H9 (cell line): ENCODE data around the gene OGFR. TPM values are rescaled to one million over a fixed set of nuclear protein-coding genes. Genes with fewer than 3 reads are reported as not detected.

Source experiments
- DNase-seq: peaks from one replicate; pipeline ENCODE4 v3.0.0-alpha.2; 2017
- H2AFZ ChIP-seq: one replicate; pipeline ENCODE4 v1.6.1; 2013; ENCODE audit warnings: mild to moderate bottlenecking, low read length, control low read depth, moderate library complexity
- H2AK5ac ChIP-seq: 2 replicates; pipeline ENCODE4 v1.6.1; 2013; ENCODE audit warnings: low read length, control low read depth, mixed read lengths; ENCODE audit not compliant: insufficient read length
- H2BK120ac ChIP-seq: one replicate; pipeline ENCODE4 v1.6.1; 2013; ENCODE audit warnings: low read depth, mild to moderate bottlenecking, low read length, control low read depth, inconsistent platforms; ENCODE audit not compliant: poor library complexity, severe bottlenecking
- H2BK12ac ChIP-seq: 2 replicates; pipeline ENCODE4 v1.6.1; 2013; ENCODE audit warnings: low read length, control low read depth, mixed read lengths, low read depth; ENCODE audit not compliant: insufficient read length
- H2BK15ac ChIP-seq: 2 replicates; pipeline ENCODE4 v1.6.1; 2013; ENCODE audit warnings: low read depth, low read length, control low read depth
- H2BK20ac ChIP-seq: one replicate; pipeline ENCODE4 v1.6.1; 2013; ENCODE audit warnings: low read depth, mild to moderate bottlenecking, low read length, control low read depth, inconsistent platforms; ENCODE audit not compliant: poor library complexity, severe bottlenecking
- H2BK5ac ChIP-seq: 2 replicates; pipeline ENCODE4 v1.6.1; 2013; ENCODE audit warnings: low read length, control low read depth, mixed read lengths; ENCODE audit not compliant: insufficient read length
- H3K14ac ChIP-seq: 2 replicates; pipeline ENCODE4 v1.6.1; 2013; ENCODE audit warnings: low read length, control low read depth; ENCODE audit not compliant: insufficient read depth
- H3K18ac ChIP-seq: 2 replicates; pipeline ENCODE4 v1.6.1; 2013; ENCODE audit warnings: low read depth, mild to moderate bottlenecking, mixed read lengths, low read length, control low read depth; ENCODE audit not compliant: insufficient read length
- H3K23ac ChIP-seq: 2 replicates; pipeline ENCODE4 v1.6.1; 2013; ENCODE audit warnings: low read length, control low read depth, mixed read lengths, low read depth; ENCODE audit not compliant: insufficient read length
- H3K23me2 ChIP-seq: 2 replicates; pipeline ENCODE4 v1.6.1; 2013; ENCODE audit warnings: low read depth, mild to moderate bottlenecking, mixed read lengths, low read length, control low read depth; ENCODE audit not compliant: insufficient read length, poor library complexity, severe bottlenecking
- H3K27ac ChIP-seq: 2 replicates; pipeline ENCODE4 v1.5.1; 2013; ENCODE audit warnings: low read length, control low read depth, mixed read lengths, low read depth; ENCODE audit not compliant: insufficient read length
- H3K27me3 ChIP-seq: 2 replicates; pipeline ENCODE4 v1.6.1; 2013; ENCODE audit warnings: low read length, control low read depth, inconsistent platforms; ENCODE audit not compliant: insufficient read depth
- H3K4ac ChIP-seq: 2 replicates; pipeline ENCODE4 v1.6.1; 2013; ENCODE audit warnings: low read depth, mild to moderate bottlenecking, control low read depth, inconsistent platforms, low read length, moderate library complexity
- H3K4me1 ChIP-seq: 2 replicates; pipeline ENCODE4 v1.6.1; 2013; ENCODE audit warnings: low read length, control low read depth, inconsistent platforms; ENCODE audit not compliant: insufficient read depth
- H3K4me2 ChIP-seq: 2 replicates; pipeline ENCODE4 v1.6.1; 2013; ENCODE audit warnings: low read length, control low read depth, mixed read lengths; ENCODE audit not compliant: insufficient read length, insufficient read depth
- H3K56ac ChIP-seq: 2 replicates; pipeline ENCODE4 v1.6.1; 2013; ENCODE audit warnings: low read depth, mild to moderate bottlenecking, mixed read lengths, low read length, control low read depth; ENCODE audit not compliant: insufficient read length
- H3K79me1 ChIP-seq: 2 replicates; pipeline ENCODE4 v1.6.1; 2013; ENCODE audit warnings: low read depth, mild to moderate bottlenecking, moderate library complexity, low read length, control low read depth, inconsistent platforms; ENCODE audit not compliant: insufficient read depth, poor library complexity, severe bottlenecking
- H3K79me2 ChIP-seq: 2 replicates; pipeline ENCODE4 v1.6.1; 2013; ENCODE audit warnings: low read length, control low read depth, inconsistent platforms; ENCODE audit not compliant: insufficient read depth
- H3K9ac ChIP-seq: 2 replicates; pipeline ENCODE4 v1.6.1; 2013; ENCODE audit warnings: low read length, control low read depth, mixed read lengths; ENCODE audit not compliant: insufficient read length; ENCODE audit errors: extremely low read depth
- H3K9me3 ChIP-seq: one replicate; pipeline ENCODE4 v1.6.1; 2013; ENCODE audit warnings: low read depth, low read length, inconsistent platforms; ENCODE audit not compliant: control insufficient read depth
- H3T11ph ChIP-seq: one replicate; pipeline ENCODE4 v1.6.1; 2013; ENCODE audit warnings: mild to moderate bottlenecking, low read length, control low read depth, inconsistent platforms
- H4K20me1 ChIP-seq: one replicate; pipeline ENCODE4 v1.6.1; 2013; ENCODE audit not compliant: control insufficient read depth, insufficient read length, insufficient read depth
- H4K5ac ChIP-seq: 2 replicates; pipeline ENCODE4 v1.6.1; 2013; ENCODE audit warnings: low read depth, mild to moderate bottlenecking, mixed read lengths, low read length, control low read depth; ENCODE audit not compliant: insufficient read length
- H4K8ac ChIP-seq: replicated peaks from 2 replicates; pipeline ENCODE4 v1.6.1; 2013; ENCODE audit warnings: low read length, control low read depth, mixed read lengths, low read depth; ENCODE audit not compliant: insufficient read length
- H4K91ac ChIP-seq: 2 replicates; pipeline ENCODE4 v1.6.1; 2013; ENCODE audit warnings: low read depth, mild to moderate bottlenecking, moderate library complexity, mixed read lengths, low read length, control low read depth; ENCODE audit not compliant: insufficient read length
- H3K27ac Mint-ChIP-seq, 3 experiments: 2 replicates in 2 of 3; 3 replicates in 1 of 3; pipeline ENCODE4 v1.8.0; 2020 to 2021; ENCODE audit warnings: mixed read lengths in 3 of 3, mild to moderate bottlenecking in 1 of 3, moderate library complexity in 1 of 3
- H3K27me3 Mint-ChIP-seq: 2 replicates; pipeline ENCODE4 v1.8.0; 2021; ENCODE audit warnings: low read depth, mild to moderate bottlenecking, moderate library complexity, mixed read lengths
- H3K36me3 Mint-ChIP-seq, 3 experiments: 2 replicates in 2 of 3; 3 replicates in 1 of 3; pipeline ENCODE4 v1.8.0; 2020 to 2021; ENCODE audit warnings: low read depth in 3 of 3, mixed read lengths in 3 of 3; ENCODE audit not compliant: insufficient read depth in 1 of 3
- H3K4me1 Mint-ChIP-seq, 2 experiments: 2 replicates each; pipeline ENCODE4 v1.8.0; 2020; ENCODE audit warnings: mixed read lengths in 2 of 2
- H3K4me3 Mint-ChIP-seq, 2 experiments: 2 replicates in 1 of 2; 3 replicates in 1 of 2; pipeline ENCODE4 v1.8.0; 2020 to 2021; ENCODE audit warnings: mild to moderate bottlenecking in 2 of 2, mixed read lengths in 2 of 2, moderate library complexity in 1 of 2
- H3K9me3 Mint-ChIP-seq, 2 experiments: 2 replicates in 1 of 2; 3 replicates in 1 of 2; pipeline ENCODE4 v1.8.0; 2020; ENCODE audit warnings: mild to moderate bottlenecking in 2 of 2, mixed read lengths in 2 of 2, moderate library complexity in 1 of 2
- CTCF ChIP-seq: fragments of 200-600 bp; sonication (generic); conservative IDR thresholded peaks from 3 replicates; pipeline ENCODE4 v1.8.0; 2021; ENCODE audit warnings: antibody characterized with exemption, mild to moderate bottlenecking
- WGBS: extraction: QIAGEN DNeasy Blood & Tissue Kit; methylation state at CpG from one replicate; pipeline ENCODE4 v1.1.7; 2013; ENCODE audit warnings: missing lambda C conversion rate, low lambda C conversion rate, mixed read lengths; ENCODE audit not compliant: insufficient read length; ENCODE audit errors: extremely low coverage; 5-methylcytosine and 5-hydroxymethylcytosine counted together
- total RNA-seq: library from RNA; stranded (reverse); gene quantifications from 2 replicates; pipeline ENCODE4 v1.2.1, GENCODE V29; 2021

The OGFR gene
- total RNA-seq, 1 experiment from 2014 or later: 33.1 TPM

DNA sequence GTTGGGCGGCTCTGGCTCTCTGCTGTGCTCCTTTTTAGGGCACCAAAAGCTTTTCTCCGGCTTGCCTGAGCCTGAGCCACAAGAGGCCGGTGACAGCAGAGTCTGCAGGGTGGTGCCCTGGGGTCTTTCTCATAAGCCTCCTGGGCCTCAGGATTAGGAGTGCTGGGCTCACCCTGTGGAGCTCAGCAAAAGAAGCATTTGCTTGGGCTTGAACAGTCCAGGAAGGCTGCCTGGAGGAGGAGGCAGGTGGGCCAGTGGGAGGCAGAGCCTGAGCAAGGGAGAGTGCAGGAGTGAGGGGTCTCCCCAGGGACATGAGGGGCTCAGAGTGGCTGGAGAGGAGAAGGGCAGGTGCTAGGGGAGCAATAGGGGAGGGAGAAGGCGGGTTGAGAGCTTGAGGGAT lies 41.2 kb upstream of the OGFR start:
- Histone ChIP-seq H4K91ac (no peak overlapping the region), H2BK5ac (no peak overlapping the region), H3K23ac (no peak overlapping the region), H3K9me3 (no peaks in the 10 kb centered on the region), H3K4ac (no peak overlapping the region), H3K56ac (no peak overlapping the region), H2BK12ac (no peak overlapping the region), H3K18ac (no peak overlapping the region), H2AFZ (no peak overlapping the region), H3K9ac (no peak overlapping the region), H2BK120ac (no peak overlapping the region), H3K27me3 (no peaks in the 10 kb centered on the region), H2AK5ac (no peak overlapping the region), H3K4me1 (no peaks in the 10 kb centered on the region), H3T11ph (no peak overlapping the region), H3K23me2 (no peaks in the 10 kb centered on the region), H3K79me1 (no peaks in the 10 kb centered on the region), H2BK15ac (no peak overlapping the region), H4K8ac (no peak overlapping the region), H4K5ac (no peak overlapping the region), H4K20me1 (no peaks in the 10 kb centered on the region), H2BK20ac (no peak overlapping the region), H3K14ac (no peak overlapping the region; the same call in 1 of the 2 replicates), H3K79me2 (no peaks in the 10 kb centered on the region), H3K4me2 (no peak overlapping the region), H3K27ac (no peak overlapping the region)
- Mint-ChIP-seq H3K9me3 (no peaks in the 10 kb centered on the region), H3K27me3 (peaks cover 9% of the 10 kb centered on the region), H3K36me3 (no peaks in the 10 kb centered on the region), H3K27ac (no peak overlapping the region), H3K4me1 (peaks cover 2 to 12% of the 10 kb centered on the region in 2 experiments; a peak in 3 of 4 replicates), H3K4me3 (no peak overlapping the region)
- WGBS: no CpG with 5 or more reads among the region's 4 CpGs
- TF ChIP-seq CTCF: no peak
- DNase-seq: no peak
